HG03025 (cell line): ENCODE measurements around the gene RAD51B.
"Not testable (repeated sequence)": the region's sequence is repeated elsewhere in the genome, so short reads cannot be mapped to it uniquely, and the experiment has no call there.

Source experiments
- ATAC-seq: cut with Tn5 transposase; IDR thresholded peaks from one replicate; pipeline ENCODE4 v1.9.1; 2021; ENCODE audit warnings: mild to moderate bottlenecking, moderate library complexity; ENCODE audit not compliant: unreplicated experiment, low FRiP score

Gene RAD51B

DNA sequence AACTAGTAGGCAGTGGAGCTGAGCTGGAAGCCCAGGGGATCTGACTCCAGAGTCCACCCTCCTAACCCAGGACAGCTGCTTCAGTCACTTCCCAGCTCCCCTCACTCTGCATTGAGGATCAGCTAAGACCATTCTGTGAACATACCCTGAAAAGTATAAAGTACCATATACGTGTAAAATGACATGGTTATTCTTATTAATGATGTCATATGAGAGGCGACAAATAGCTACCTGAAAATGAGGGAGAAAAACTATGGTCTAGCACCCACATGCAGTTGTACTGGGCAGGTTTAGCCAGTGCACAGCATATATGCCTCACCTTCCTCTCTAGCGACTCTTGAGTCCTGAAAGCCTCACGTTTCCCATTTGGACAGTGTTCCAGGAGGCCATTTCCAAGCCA is 461.9 kb downstream of the RAD51B start:
- ATAC-seq, result no peak

DNA sequence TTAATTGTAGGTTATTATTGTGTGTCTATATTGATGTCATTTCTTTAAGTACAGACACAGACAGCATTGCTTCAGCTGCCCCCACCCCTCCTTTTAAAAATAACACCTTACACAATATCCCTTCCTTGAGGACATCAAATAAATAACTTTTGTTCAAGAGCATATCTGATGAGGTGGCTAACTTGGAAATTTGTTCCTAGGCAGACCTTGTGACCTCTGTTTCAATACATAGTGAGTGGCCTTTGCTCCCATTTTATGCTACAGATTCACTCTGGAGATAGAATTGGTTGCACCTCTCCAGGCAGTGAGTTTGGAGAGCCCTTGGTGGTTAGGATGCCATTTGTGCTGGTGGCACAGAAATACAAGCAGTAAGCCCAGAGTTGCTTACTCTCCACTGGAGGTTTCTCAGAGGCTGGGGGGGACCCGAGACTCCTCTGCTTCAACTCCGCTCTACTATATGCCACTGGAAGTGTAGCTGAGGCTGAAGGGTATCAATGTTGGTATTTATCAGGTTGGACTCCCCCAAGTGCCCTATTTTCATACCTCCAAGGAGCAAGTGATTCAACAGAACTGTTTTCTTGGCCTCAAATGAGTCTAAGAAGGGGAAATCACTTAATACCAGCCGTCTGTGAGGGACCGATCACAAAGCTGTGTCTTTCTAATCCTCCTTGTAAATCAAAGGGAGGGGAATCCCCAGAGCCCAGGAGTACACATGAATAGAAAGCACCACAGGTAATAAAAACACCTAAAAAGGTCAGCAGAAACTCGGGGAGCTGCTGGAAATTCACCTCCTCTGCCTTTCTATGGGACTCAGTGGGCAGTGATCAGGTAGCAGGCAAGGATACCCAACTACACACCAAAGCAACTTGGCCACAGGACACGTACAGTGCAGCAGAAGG is 463.1 kb downstream of the RAD51B start:
- peak; percentile 26 for ATAC-seq

DNA sequence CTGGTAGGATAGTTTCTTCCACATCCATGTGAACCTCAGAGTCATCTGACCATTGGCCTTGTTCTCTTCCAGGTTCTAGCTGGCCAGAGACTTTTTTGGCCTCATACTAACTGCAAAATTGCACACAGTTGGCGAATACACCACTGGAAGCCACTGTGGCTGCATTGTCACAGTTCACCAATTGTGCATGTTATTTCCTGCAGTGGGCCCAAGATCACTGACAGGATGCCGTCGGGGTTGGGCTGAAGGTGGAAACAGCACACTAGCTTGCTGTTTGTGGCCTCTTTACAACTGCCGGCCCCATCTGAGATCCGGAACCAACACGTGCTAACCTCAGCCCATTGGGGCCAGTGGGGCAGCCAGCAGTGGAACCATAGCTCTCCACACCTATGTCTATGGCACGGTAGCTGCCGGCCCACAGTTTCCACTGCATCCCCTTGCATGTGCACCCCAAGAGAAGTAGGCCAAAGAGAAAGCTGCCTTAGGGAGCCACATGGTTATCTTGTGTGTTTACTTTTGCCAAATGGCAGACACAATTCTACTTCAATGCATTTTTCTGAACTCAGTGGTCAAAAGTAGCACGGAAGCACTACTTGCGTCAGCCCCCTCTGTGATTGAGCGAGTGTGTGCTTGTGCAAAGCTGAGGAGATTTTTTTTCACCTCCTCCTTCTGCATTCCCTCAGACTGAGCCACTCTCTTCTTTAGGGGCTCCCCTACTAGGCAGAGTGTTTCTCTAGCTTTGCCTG is 464.0 kb downstream of the RAD51B start:
- peak; percentile 47 for ATAC-seq

DNA sequence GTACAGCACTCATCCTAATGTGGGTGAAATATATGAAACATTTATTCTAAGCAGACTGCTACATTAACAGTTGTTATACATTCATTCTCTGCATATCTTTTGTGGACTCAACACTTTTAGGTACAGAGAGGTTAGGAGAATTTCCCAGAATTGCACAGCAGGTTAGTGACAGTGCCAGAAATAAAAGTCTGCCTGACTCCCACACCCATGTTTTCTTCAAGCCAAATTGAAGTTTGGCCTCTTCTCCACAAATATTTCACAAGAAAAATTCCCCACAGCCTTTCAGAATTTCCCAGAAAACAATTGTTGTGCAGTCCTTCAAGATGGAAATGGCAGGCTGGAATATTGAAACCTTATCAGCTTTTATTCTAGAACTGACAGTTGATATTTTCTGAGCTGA is 464.8 kb downstream of the RAD51B start:
- ATAC-seq, result no peak

DNA sequence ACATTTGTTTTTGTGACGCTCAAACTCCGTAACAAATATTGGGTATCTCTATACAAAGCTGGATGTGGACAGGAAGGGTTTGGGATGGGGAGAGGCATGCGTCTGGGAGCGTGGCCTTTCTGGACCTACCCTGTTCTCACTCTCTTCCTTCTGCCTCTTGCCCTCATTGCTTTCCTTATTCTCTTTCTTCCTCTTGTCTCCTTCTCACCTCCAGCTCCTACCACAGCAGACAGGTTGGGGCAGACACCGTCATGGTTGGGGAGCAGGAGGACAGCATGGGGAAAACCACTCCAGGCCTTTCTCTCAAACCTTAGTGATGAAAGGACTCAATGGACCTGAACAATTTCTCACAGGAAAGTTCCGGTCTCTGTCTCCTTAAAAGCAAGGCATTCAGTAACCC is 465.3 kb downstream of the RAD51B start:
- no peak for ATAC-seq

GRCh38 chr14:68285421-68286179 is 466.0 kb downstream of the RAD51B start:
- ATAC-seq, result no peak

DNA sequence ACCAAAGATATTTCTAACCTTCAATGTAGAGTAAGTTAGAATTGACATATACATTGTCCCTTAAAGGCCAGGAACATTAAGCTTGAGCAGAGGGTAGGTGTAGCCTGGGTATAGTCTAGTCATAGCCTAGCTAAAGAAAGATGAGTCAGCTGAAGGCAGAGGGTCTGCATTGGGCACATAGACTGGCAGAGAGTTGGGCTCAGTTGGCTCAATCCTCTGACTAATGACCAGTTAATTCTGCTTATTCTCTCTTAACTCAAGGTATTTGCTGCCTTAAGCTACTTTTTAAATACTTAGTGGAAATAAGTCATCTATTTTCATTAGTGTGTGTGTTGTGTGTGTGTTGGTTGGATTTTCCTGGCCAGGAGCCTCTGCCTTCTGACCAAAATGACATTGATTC is 467.1 kb downstream of the RAD51B start:
- ATAC-seq, result no peak

DNA sequence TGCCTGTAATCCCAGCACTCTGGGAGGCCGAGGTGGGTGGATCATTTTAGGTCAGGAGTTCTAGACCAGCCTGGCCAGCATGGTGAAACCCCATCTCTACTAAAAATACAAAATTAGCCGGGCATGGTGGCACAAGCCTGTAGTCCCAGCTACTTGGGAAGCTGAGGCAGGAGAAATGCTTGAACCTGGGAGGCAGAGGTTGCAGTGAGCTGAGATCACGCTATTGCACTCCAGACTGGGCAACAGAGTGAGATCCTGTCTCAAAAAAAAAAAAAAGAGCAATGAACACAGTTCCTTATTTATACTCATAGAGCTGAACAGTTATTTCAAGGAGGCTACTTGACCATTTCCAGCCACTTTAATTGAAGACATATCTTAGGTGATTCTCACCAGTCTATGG is 469.9 kb downstream of the RAD51B start:
- ATAC-seq, result not testable (repeated sequence)

GRCh38 chr14:68291820-68292219 is 472.2 kb downstream of the RAD51B start:
- ATAC-seq, result no peak

GRCh38 chr14:68292441-68293215 is 473.0 kb downstream of the RAD51B start:
- ATAC-seq, result no peak

GRCh38 chr14:68293404-68293803 is 473.8 kb downstream of the RAD51B start:
- ATAC-seq, result no peak

DNA sequence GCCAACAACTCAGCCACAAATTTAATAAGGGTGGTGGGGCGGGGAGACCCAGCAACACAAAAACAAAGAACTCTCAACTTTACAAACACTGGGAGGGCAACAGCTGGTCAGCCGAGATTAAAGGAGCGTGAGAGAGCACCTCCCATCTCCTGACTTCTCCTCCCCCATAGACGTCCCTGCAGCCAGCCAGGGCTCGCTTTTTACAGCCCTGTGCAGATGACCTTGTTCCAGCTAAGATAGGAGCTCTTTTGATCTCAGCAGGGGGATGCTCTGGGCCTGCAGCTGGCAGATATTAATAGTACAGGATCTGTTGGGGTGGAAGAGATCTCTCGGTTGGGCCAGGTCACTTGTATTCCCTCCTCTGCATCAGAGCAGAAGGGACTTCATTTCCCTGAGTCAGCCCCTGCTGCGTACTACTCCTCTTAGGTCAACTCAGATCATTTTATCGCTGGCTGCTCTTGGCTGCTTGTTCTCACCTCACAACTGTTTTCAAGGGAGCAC is 475.8 kb downstream of the RAD51B start:
- no peak for ATAC-seq

DNA sequence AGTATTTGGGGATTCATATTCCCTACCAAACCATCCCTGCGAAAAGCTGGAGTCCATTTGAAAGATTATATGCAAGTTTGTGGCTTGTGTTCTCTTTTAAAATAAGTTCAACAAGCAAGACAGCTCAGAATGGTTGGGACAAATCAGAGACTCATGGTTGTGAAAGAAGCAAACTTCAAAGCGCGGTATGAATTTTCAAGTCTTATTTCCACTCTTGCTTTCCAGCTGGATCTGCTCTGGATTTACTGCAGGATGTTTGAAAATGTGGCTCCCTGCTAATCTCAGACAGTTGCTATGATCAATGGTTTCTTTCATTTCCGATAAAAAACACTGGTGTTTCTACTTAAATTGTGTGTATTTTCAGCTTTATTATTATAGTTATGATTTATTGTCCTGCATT is 477.5 kb downstream of the RAD51B start:
- ATAC-seq, result no peak

DNA sequence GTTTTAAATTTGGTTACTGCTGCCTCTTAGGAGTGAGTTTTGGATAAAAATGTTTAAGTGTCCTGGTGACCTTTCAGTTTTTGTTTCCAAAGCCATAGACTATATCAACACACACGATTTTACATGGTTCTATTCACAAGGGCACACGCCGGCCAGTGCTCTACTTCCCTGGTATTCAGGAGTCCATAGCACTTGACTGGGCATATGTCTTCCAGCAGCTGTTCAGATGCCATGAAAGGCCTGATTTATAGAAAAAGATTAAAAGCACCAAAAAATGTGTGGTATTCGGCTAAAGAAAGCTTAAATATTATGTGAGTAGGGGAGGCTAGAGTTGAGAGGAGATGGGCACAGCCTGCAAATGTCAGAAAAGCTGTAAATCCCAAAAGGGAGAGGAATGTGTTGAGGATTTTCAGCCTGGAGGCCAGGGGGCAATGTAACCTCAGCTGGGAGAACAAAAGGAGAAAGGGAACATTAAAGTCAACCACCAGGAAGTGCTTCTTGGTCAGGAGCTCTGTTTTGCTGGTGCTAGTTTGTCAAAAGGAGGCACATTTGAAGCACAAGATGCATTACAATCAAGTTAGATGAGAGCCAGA is 478.4 kb downstream of the RAD51B start:
- ATAC-seq, result no peak

- ATAC-seq, result no peak
Measured at GRCh38 chr14:68300608-68301007, 481.0 kb downstream of the RAD51B start.

DNA sequence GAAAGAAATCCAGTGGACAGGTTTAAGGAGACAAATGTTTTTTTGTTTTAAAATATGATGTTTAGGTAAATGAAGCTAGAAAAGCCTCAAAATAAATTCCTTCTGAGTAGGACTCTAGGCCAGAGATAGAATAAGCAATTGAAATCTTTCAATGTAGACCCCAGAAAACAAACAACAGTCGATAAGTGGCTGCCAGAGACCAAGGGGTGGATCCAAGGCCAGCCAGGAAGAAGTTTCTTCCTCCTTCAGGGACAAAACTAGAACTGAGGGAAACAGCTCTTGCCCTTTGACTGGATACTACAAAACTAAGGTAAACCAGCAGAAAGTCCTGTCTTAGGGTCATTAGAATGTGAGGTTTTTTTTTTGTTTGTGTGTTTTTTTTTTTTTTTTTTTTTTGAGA is 481.6 kb downstream of the RAD51B start:
- ATAC-seq, result no peak

GRCh38 chr14:68302938-68303337 is 483.4 kb downstream of the RAD51B start:
- ATAC-seq, result not testable (repeated sequence)

- no peak for ATAC-seq
Measured at GRCh38 chr14:68305738-68306137, 486.2 kb downstream of the RAD51B start.

- no peak for ATAC-seq
Measured at GRCh38 chr14:68306265-68306933, 486.8 kb downstream of the RAD51B start.
